Measurements from ENCODE around the gene APOA4. TPM values are rescaled to one million over a fixed set of nuclear protein-coding genes. Genes with fewer than 3 reads are reported as not detected.
A peak's percentile ranks its signal among the peaks of the same experiment; 100 is the strongest.

The APOA4 gene
- polyA plus RNA-seq, 1 of the 3 experiments (the other 2 are of a cell fraction) = not detected

- TF ChIP-seq RCOR1 (IDR thresholded peaks at IDR 0.05; ENCODE audit: low read length) (peak; percentile 67; the same call in 1 of the 2 replicates), MXI1 (IDR thresholded peaks at IDR 0.05; ENCODE audit: low read depth, low read length) (peak; percentile 22; the same call in 1 of the 2 replicates), CHD2 (IDR thresholded peaks at IDR 0.05; ENCODE audit: low read length, partially characterized antibody) (no peak), NFIC (IDR thresholded peaks at IDR 0.05; ENCODE audit: borderline replicate concordance) (no peak), NRF1 (IDR thresholded peaks at IDR 0.05; ENCODE audit: low read depth, low read length) (no peak), SIN3A (IDR thresholded peaks at IDR 0.05; ENCODE audit: borderline replicate concordance, low read depth, low read length) (no peak)
- TF ChIP-seq, protein P1, sequence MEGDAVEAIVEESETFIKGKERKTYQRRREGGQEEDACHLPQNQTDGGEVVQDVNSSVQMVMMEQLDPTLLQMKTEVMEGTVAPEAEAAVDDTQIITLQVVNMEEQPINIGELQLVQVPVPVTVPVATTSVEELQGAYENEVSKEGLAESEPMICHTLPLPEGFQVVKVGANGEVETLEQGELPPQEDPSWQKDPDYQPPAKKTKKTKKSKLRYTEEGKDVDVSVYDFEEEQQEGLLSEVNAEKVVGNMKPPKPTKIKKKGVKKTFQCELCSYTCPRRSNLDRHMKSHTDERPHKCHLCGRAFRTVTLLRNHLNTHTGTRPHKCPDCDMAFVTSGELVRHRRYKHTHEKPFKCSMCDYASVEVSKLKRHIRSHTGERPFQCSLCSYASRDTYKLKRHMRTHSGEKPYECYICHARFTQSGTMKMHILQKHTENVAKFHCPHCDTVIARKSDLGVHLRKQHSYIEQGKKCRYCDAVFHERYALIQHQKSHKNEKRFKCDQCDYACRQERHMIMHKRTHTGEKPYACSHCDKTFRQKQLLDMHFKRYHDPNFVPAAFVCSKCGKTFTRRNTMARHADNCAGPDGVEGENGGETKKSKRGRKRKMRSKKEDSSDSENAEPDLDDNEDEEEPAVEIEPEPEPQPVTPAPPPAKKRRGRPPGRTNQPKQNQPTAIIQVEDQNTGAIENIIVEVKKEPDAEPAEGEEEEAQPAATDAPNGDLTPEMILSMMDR (IDR thresholded peaks at IDR 0.05) = no peak
Observed at GRCh38 chr11:116828632-116829524, 5.8 kb upstream of the APOA4 start (continued).

- Histone ChIP-seq H3K36me3 (replicated peaks in 1 of 2; ENCODE audit: control insufficient read depth in 1 of 2, insufficient read depth in 2 of 2, low read length in 1 of 2) (no peaks in the 10 kb centered on the region), H3K4me1 (ENCODE audit: control insufficient read depth in 1 of 2, insufficient read depth in 2 of 2, low read depth in 1 of 2, low read length in 1 of 2) (peaks cover 0 to 30% of the 10 kb centered on the region in 2 experiments; a peak in 1 of 4 replicates), H3K9me2 (no peaks in the 10 kb centered on the region), H4K20me1 (ENCODE audit: insufficient read depth) (no peaks in the 10 kb centered on the region), H3F3A (replicated peaks; ENCODE audit: insufficient read depth) (no peaks in the 10 kb centered on the region), H3K9me3 (no peaks in the 10 kb centered on the region), H2AFZ (ENCODE audit: low read depth) (no peak overlapping the region), H3K9ac (no peak overlapping the region), H3K4me3 (ENCODE audit: low read depth in 2 of 2, low read length in 1 of 2) (no peak overlapping the region), H3K79me2 (ENCODE audit: insufficient read depth) (no peaks in the 10 kb centered on the region), H3K4me2 (no peak overlapping the region), H3K27me3 (ENCODE audit: insufficient read depth) (no peaks in the 10 kb centered on the region), H3K27ac (ENCODE audit: low read depth in 2 of 2, low read length in 1 of 2) (no peak overlapping the region)
- WGBS (ENCODE audit: low lambda C conversion rate) = 60% methylated on average over 1 of the region's 6 CpGs
- DNase-seq = no peak
- TF ChIP-seq NFIC (IDR thresholded peaks at IDR 0.05; ENCODE audit: borderline replicate concordance) = no peak
- no peak for TF ChIP-seq FOXM1 (IDR thresholded peaks at IDR 0.05; ENCODE audit: low read depth)
- no peak for TF ChIP-seq MEF2A (IDR thresholded peaks at IDR 0.05; ENCODE audit: borderline replicate concordance, low read depth)
- TF ChIP-seq YY1 (IDR thresholded peaks at IDR 0.05; ENCODE audit: low read depth) = no peak
- no peak for TF ChIP-seq NRF1 (IDR thresholded peaks at IDR 0.05; ENCODE audit: low read depth, low read length)
- no peak for TF ChIP-seq ELF1 (IDR thresholded peaks at IDR 0.05)
- no peak for TF ChIP-seq TAF1 (IDR thresholded peaks at IDR 0.05; ENCODE audit: borderline replicate concordance, low read depth, low read length)
- no peak for TF ChIP-seq RXRA (IDR thresholded peaks at IDR 0.05; ENCODE audit: borderline replicate concordance, low read depth)
- no peak for TF ChIP-seq ZBTB33 (IDR thresholded peaks at IDR 0.05; ENCODE audit: borderline replicate concordance, low read depth)
- TF ChIP-seq RAD21 (IDR thresholded peaks at IDR 0.05; ENCODE audit: low read length) = no peak
- no peak for TF ChIP-seq JUND (IDR thresholded peaks at IDR 0.05)
- ChIA-PET CTCF (interaction anchor here (1.2 to 1.4 kb wide), 2 partner anchors 36 to 279 kb away, joined by 4 to 5 read pairs; partner anchors contain the start of gene APOA5), POLR2A (no interaction called here)
Observed at GRCh38 chr11:116827461-116827860, 4.4 kb upstream of the APOA4 start.

All from SK-N-SH (cell line).